Skeletal muscle satellite cell (primary cell): ENCODE measurements around the gene PCSK6.

Experiments
- H3K27me3 ChIP-seq: 2 replicates; pipeline ENCODE4 v1.7.0; 2013; ENCODE audit warnings: low read length; ENCODE audit not compliant: control insufficient read depth, insufficient read depth
- H3K36me3 ChIP-seq: 2 replicates; pipeline ENCODE4 v1.7.0; 2013; ENCODE audit warnings: mild to moderate bottlenecking, control low read depth, low read length; ENCODE audit not compliant: insufficient read depth
- H3K4me1 ChIP-seq: 2 replicates; pipeline ENCODE4 v1.7.0; 2013; ENCODE audit warnings: low read length; ENCODE audit not compliant: control insufficient read depth, insufficient read depth
- H3K4me2 ChIP-seq: 2 replicates; pipeline ENCODE4 v1.7.0; 2013; ENCODE audit warnings: mild to moderate bottlenecking, low read length
- H3K4me3 ChIP-seq: 2 replicates; pipeline ENCODE4 v1.7.0; 2013; ENCODE audit warnings: low read length
- H3K9ac ChIP-seq: 2 replicates; pipeline ENCODE4 v1.7.0; 2013; ENCODE audit warnings: mild to moderate bottlenecking, low read depth, low read length, moderate library complexity
- H3K9me3 ChIP-seq: replicated peaks from 2 replicates; pipeline ENCODE4 v1.7.0; 2013; ENCODE audit warnings: mild to moderate bottlenecking, control low read depth, low read length

The PCSK6 gene

DNA sequence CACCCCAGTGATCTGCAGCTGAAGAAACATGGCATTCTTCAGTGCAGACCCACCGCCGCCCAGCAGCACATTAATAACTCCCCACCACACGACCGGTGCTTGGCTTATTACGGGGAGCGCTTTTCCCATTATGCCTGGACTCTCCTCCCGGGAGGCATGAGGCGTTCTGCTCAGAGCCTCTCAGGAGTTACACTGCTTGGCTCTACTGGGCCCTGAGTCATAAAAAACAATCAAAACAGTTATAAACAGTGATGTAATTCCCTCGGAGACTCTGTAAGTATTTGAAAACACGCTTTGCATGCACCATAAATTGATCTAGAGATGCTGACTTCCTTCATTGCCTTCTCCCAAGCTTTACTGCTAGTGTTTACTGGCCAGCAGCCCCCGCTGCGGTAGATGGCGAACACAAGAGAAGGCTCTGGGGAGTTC is 117.3 kb downstream of the PCSK6 start:
- H3K36me3 ChIP-seq, result no peaks in the 10 kb centered on the region
- no peaks in the 10 kb centered on the region for H3K9me3 ChIP-seq
- peaks cover 19% of the 10 kb centered on the region for H3K27me3 ChIP-seq
- no peaks in the 10 kb centered on the region for H3K4me1 ChIP-seq
- H3K9ac ChIP-seq, result no peak overlapping the region
- H3K4me2 ChIP-seq, result no peak overlapping the region
- no peak overlapping the region for H3K4me3 ChIP-seq

DNA sequence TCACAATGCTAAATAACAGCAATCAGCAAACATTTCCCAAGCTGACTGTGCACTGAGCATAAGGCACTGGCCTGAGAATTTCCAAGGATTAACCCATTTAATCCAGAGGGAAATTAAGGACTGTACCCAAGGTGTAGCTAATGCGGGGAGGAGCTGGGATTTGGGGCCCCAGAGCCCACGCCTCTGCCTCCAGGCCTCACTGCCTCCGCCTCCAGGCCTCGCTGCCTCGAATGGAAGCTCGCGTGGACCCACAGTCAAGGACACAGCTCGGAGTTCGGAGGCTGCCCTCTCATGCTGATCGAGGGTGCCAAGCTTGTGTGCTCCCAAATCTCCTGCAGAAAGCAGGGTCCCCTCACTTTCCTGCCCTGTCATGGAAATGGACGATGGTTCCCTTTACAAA is 118.0 kb downstream of the PCSK6 start:
- no peak overlapping the region for H3K4me3 ChIP-seq
- H3K9ac ChIP-seq, result no peak overlapping the region

DNA sequence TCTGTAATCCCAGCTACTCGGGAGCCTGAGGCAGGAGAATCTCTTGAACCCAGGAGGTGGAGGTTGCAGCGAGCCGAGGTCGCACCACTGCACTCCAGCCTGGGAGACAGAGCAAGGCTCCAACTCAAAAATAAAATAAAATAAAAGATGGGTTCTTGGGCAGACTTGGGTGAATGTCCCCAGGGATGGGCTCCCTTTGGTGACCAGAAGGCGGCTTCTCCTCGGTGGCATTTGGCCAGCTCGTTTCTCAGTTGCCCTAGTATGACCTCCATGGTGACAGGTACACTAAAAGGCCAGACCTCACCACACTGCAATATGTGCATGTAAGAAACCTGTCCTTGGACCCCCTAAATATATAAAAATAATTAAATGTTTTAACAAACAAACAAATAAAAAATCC is 118.4 kb downstream of the PCSK6 start:
- H3K4me3 ChIP-seq, result no peak overlapping the region
- peaks cover 19% of the 10 kb centered on the region for H3K27me3 ChIP-seq
- H3K4me2 ChIP-seq, result no peak overlapping the region
- no peaks in the 10 kb centered on the region for H3K36me3 ChIP-seq
- no peaks in the 10 kb centered on the region for H3K9me3 ChIP-seq
- no peak overlapping the region for H3K9ac ChIP-seq
- no peaks in the 10 kb centered on the region for H3K4me1 ChIP-seq

More for the DNA sequence above, 118.0 kb downstream of the PCSK6 start:
- Histone ChIP-seq H3K36me3 (no peaks in the 10 kb centered on the region), H3K4me2 (no peak overlapping the region), H3K27me3 (peaks cover 19% of the 10 kb centered on the region), H3K9me3 (no peaks in the 10 kb centered on the region), H3K4me1 (no peaks in the 10 kb centered on the region)

DNA sequence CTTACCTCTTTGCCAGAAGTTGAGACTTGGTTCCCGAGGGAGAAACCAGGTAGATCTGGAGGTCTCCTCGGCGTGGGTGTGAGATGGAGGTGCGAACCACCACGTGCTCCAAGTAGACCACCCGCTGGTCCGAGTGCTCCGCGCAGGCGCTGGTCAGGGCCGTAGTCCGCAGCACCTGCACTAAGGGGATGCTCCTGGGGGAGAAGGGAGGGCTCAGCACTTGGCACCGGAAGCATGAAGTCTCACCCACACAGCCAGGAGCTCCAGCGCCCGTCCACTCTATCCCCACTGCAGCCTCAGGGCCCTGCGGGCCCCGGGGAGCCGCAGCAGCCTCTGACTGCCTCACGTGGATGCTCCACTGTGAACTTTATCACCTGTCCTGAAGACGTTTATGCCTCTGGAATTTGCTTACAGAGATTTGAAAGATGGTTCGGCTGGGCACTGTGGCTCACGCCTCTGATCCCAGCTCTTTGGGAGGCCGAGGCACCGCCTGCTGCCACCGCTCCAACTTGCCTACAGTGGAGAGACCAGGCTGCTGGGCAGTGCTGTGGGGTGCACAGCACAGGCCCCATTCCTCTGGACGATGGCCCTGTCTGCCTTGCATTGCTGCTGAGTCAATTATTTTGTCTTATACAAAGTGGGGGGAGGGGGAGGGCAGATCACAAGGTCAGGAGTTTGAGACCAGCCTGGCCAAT is 119.0 kb downstream of the PCSK6 start:
- H3K4me2 ChIP-seq, result no peak overlapping the region
- H3K4me3 ChIP-seq, result no peak overlapping the region
- H3K27me3 ChIP-seq, result peaks cover 23% of the 10 kb centered on the region
- H3K36me3 ChIP-seq, result no peaks in the 10 kb centered on the region
- H3K9me3 ChIP-seq, result no peaks in the 10 kb centered on the region
- H3K4me1 ChIP-seq, result no peaks in the 10 kb centered on the region
- H3K9ac ChIP-seq, result no peak overlapping the region

DNA sequence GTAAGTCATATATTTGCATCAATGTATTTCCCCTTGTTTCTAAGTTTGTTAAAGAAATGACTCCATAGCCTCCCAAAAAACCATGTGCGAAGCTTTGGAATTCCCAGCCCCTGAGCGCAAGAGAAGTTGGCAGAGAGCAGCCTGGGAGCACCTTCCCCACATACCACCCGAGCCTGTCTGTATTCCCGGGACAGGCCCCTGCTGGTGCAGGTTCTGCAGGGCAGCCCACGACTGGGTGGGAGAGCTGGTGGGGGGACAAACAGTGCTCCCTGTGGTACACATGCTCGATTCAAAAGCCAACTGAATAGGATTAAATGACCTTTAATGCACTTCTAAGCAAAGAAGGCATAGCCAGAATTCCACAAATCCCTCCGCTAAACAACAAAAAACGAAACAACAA is 119.8 kb downstream of the PCSK6 start:
- H3K9ac ChIP-seq, result no peak overlapping the region
- no peaks in the 10 kb centered on the region for H3K9me3 ChIP-seq
- no peak overlapping the region for H3K4me2 ChIP-seq

DNA sequence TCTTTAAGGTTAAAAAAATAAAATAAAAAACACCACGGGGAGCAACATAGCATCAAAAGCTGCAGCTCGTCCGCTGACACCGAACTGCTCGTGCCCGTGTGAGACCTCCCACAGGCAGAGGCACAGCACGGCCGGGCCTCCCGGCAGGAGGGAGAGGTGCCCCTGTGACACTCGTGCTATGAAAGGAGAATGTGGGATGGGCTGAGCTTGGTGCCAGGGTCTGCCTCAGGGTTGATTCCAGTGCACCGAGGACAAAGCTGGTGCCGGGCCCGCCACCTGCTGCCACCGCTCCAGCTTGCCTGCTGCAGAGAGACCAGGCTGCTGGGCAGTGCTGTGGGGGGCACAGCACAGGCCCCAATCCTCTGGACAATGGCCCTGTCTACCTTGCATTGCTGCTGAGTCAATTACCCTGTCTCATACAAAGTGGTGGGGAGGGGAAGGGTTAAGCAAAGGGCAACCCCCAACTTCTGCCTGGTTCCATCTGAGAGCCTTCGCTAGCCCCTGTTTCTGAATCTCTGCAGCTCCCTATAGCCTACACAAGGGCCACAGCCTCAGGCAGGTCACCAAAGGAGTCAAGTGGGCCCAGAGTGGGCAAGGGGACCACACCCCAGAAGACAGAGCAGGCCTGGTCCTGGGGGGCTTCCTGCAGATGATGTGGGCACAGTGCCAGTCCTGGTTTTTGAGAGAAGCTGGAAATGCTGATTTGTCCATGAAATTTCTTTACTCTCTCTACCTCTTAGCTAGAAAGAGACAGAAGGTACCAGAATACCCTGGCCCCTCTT is 120.5 kb downstream of the PCSK6 start:
- Histone ChIP-seq H3K4me3 (no peak overlapping the region), H3K4me1 (no peaks in the 10 kb centered on the region), H3K4me2 (no peak overlapping the region), H3K36me3 (no peaks in the 10 kb centered on the region), H3K9ac (no peak overlapping the region), H3K27me3 (peaks cover 22% of the 10 kb centered on the region), H3K9me3 (no peaks in the 10 kb centered on the region)

More for the DNA sequence above, 119.8 kb downstream of the PCSK6 start:
- H3K27me3 ChIP-seq, result peaks cover 23% of the 10 kb centered on the region
- H3K4me1 ChIP-seq, result no peaks in the 10 kb centered on the region
- H3K4me3 ChIP-seq, result no peak overlapping the region
- no peaks in the 10 kb centered on the region for H3K36me3 ChIP-seq

DNA sequence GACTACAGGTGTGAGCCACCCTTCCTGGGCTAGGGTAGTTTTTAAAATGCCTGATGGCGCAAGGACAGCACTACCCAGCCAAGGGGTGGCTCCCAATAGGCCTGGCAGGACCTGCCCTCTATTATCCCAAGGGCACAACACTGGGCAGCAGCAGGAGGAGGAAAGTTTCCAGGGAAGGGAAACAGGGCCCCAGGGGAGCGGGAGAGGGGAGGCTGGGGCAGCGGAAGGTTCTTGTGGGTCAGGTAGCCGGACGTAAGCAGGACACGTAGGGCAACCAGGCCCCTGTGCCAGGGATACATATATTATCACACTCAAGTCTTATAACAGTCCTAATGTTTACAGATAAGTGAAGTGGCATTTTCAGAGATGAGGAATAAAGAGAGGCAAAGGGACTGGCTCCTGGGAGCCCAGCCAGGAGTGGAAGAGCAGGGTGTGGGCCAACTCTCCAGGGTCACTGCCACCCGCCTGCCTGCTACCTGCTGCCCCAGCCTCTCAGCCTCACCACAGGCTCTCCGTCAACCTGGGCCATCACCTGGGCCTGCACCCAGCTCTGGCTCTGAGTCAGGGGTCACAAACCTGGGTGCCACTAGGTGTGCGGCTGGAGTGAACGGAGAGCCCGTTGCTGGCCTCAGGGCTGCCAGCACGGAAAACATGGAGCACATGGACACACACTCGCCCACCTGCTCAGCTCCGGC is 121.3 kb downstream of the PCSK6 start:
- H3K36me3 ChIP-seq, result no peaks in the 10 kb centered on the region
- peaks cover 19% of the 10 kb centered on the region for H3K27me3 ChIP-seq
- H3K9me3 ChIP-seq, result no peaks in the 10 kb centered on the region
- no peak overlapping the region for H3K4me2 ChIP-seq
- no peaks in the 10 kb centered on the region for H3K4me1 ChIP-seq
- H3K4me3 ChIP-seq, result no peak overlapping the region
- H3K9ac ChIP-seq, result no peak overlapping the region

DNA sequence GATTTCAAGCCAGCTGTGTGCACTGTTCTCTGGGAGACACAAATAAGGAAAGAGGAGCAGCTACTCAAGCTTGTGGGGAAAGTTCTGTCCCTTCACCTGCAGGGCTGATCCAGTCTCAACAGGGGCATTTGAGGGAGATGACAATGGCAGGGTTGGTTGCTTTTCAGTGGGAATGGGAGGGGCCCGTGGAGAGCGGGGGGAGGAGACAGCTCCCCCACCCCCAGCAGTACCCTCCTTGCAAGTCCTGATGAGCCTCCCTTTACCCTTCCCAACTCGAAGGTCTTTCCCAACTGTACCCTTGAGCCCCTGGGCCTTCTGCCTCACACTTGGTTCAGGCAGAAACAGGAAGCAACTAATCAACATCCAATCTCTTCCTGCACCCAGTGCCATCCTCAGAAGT is 122.7 kb downstream of the PCSK6 start:
- Histone ChIP-seq H3K9me3 (no peaks in the 10 kb centered on the region), H3K4me1 (no peaks in the 10 kb centered on the region), H3K9ac (no peak overlapping the region), H3K27me3 (peaks cover 14% of the 10 kb centered on the region), H3K4me3 (no peak overlapping the region), H3K36me3 (no peaks in the 10 kb centered on the region), H3K4me2 (no peak overlapping the region)

DNA sequence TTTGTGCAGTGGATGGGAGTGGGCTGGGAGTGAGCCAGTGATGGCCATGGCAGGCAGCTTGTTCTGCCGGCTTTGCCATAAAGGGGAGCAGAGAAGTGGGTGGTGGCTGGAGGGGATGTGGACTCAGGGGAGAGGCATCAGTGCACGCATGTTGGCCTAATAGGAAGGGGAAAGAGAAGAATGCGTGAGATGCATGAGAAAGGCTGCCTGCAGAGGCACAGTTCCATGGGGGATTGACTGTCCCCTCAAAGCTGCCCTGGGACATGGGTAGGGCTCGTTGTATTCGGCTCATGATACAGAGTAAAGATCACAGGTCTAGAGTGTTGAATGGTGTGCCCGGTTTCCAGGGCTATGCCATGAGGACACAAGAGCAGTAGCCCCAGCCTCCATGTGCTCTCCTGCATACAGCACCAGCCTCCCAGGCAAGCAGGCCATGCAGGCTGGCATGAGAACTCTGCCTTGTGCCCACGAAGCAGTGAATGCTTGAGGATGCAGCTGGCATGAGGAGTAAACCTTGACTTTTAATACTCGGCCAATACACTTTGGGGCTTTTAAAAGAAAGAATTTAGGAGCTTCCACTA is 126.4 kb downstream of the PCSK6 start:
- no peaks in the 10 kb centered on the region for H3K36me3 ChIP-seq

DNA sequence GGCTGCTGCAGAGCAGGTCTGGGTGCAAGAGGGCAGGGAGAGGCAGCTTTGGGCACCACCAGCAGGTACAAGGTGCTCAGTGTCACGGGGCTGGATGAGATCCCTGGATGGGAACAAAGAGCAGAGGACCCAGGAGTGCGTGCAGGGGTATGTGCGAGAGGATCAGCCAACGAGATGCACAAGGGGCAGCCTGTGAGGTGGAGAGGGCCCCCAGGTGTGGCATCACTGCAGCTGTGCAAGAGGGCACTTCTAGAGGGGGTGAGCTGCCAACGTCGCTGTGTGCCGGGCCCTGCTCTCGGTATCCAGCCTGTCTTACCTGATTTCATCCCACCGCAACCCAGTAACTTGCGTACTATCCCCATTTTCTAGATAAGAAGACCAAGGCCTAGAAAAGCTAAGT is 127.1 kb downstream of the PCSK6 start:
- Histone ChIP-seq H3K36me3 (no peaks in the 10 kb centered on the region), H3K4me1 (no peaks in the 10 kb centered on the region), H3K4me2 (no peak overlapping the region), H3K9me3 (no peaks in the 10 kb centered on the region), H3K9ac (no peak overlapping the region), H3K4me3 (no peak overlapping the region), H3K27me3 (peaks cover 17% of the 10 kb centered on the region)

More for the DNA sequence above, 126.4 kb downstream of the PCSK6 start:
- Histone ChIP-seq H3K4me1 (no peaks in the 10 kb centered on the region), H3K27me3 (peaks cover 17% of the 10 kb centered on the region), H3K4me2 (no peak overlapping the region), H3K4me3 (no peak overlapping the region), H3K9me3 (no peaks in the 10 kb centered on the region), H3K9ac (no peak overlapping the region)

DNA sequence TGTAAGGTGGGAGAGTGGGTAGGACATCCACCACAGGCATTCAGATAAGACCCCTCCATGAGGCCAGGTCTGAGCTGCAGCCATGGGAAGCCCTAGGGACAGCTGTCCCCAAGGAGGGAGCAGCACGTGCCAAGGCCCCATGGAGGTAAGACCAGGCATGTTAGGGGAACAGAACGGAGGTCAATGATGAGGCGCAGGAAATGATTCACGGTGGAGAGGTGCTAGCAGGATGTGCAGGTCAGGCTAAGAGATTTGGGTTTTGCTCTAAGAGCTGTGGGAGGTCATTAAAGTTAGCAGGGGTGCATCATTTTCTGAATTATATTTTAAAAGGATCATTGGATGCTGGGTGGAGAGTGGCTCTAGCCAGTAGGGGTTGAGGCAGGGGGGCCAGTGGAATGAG is 128.1 kb downstream of the PCSK6 start:
- H3K9ac ChIP-seq, result no peak overlapping the region
- no peaks in the 10 kb centered on the region for H3K9me3 ChIP-seq
- H3K27me3 ChIP-seq, result peaks cover 17% of the 10 kb centered on the region
- H3K4me2 ChIP-seq, result no peak overlapping the region
- no peaks in the 10 kb centered on the region for H3K4me1 ChIP-seq
- no peak overlapping the region for H3K4me3 ChIP-seq
- H3K36me3 ChIP-seq, result no peaks in the 10 kb centered on the region
